ENCODE results near the gene COL9A3. TPM values are rescaled to one million over a fixed set of nuclear protein-coding genes. Genes with fewer than 3 reads are reported as not detected.

COL9A3 gene
- total RNA-seq, 1 donor = 0.43 TPM

- TF ChIP-seq, protein P1, sequence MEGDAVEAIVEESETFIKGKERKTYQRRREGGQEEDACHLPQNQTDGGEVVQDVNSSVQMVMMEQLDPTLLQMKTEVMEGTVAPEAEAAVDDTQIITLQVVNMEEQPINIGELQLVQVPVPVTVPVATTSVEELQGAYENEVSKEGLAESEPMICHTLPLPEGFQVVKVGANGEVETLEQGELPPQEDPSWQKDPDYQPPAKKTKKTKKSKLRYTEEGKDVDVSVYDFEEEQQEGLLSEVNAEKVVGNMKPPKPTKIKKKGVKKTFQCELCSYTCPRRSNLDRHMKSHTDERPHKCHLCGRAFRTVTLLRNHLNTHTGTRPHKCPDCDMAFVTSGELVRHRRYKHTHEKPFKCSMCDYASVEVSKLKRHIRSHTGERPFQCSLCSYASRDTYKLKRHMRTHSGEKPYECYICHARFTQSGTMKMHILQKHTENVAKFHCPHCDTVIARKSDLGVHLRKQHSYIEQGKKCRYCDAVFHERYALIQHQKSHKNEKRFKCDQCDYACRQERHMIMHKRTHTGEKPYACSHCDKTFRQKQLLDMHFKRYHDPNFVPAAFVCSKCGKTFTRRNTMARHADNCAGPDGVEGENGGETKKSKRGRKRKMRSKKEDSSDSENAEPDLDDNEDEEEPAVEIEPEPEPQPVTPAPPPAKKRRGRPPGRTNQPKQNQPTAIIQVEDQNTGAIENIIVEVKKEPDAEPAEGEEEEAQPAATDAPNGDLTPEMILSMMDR (IDR thresholded peaks at IDR 0.05; ENCODE audit: insufficient read depth, low read depth, low read length) = no peak
- H3K4me3 ChIP-seq (ENCODE audit: low read depth, low read length) = no peak overlapping the region
- DNase-seq (ENCODE audit: low read depth) = no peak
These were observed 61.6 kb downstream of the COL9A3 start for GRCh38 chr20:62878244-62879038.

GRCh38 chr20:62879275-62880146 is 62.7 kb downstream of the COL9A3 start:
- no peak for DNase-seq (ENCODE audit: low read depth)
- TF ChIP-seq, protein P1 (IDR thresholded peaks at IDR 0.05; ENCODE audit: insufficient read depth, low read depth, low read length) = no peak
- no peak overlapping the region for H3K4me3 ChIP-seq (ENCODE audit: low read depth, low read length)

DNA sequence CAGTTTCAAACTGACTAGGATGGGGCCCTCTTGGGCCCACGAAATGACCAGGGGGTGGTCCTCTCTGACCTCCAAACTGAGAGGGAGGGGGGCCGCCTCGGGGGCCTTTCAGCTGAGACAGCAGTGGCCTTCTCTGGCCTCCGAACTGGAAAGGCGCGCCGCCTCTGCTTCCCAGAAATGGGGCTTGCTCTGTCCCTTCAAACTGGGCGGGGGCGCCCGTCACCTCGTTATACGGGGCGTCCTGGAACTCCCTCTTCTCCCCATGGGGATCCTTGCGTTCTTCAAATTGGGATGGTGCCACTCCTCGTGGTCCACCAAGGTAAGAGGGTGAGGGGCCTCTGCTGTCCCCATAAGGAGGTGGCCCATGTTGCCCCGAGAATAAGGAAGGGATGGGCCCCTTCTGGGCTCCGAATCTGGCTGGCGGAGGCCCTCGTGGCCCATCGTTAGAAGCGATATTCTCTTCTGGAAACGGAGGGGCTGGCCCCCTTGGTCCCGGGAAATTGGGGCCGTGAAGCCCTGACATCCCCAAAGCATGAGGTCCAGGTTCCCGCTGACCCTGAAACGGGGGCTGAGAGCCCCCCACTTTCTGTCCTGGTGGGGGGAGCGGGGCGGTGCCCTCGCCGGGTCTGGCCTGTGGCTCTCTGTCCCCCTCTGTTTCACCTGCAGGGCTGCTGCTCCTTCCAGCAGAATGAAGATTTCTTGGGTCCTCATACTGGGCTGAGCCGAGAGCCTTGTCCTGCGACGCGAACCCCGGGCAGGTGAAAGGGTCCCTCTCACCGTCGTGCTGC is 63.5 kb downstream of the COL9A3 start:
- TF ChIP-seq, protein P1 (IDR thresholded peaks at IDR 0.05; ENCODE audit: insufficient read depth, low read depth, low read length) = no peak
- no peak for DNase-seq (ENCODE audit: low read depth)
- no peak overlapping the region for H3K4me3 ChIP-seq (ENCODE audit: low read depth, low read length)

DNA sequence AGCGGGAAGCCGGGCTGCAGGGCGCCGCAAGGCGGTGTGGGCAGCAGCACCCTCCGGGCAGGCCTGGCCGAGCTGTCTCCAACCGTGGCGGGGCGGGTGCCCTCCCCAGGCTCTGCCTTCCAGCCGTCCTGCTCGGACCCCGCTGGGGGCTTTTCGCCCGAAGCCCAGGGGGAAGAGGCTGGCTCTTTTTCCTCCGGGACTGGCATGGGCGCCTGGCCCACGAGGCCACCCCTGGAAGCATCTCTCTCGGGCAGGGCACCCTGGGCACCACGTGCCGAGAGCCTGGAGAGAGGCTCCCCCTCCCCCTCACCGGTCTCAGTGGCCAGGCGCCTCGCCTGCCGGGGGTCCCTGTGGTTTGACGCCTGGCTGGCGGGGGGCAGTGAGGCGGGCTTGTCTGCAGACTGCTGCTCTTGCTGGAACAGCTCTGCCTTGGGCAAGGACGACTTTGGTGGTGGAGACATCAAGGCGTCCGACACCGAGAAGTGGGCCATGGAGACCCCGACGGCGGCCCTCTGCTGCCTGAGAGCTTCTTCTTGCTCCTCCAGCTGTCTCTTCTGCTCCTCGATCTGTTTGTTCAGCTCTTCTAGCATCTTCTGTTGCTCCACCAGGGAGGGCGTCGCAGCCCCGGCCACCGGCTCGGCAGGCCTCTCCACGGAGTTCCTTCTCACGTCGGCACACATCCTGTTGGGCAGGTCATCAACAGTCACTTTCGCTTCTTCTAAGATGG is 64.2 kb downstream of the COL9A3 start:
- H3K4me3 ChIP-seq (ENCODE audit: low read depth, low read length) = no peak overlapping the region
- DNase-seq (ENCODE audit: low read depth) = no peak
- TF ChIP-seq, protein P1 (IDR thresholded peaks at IDR 0.05; ENCODE audit: insufficient read depth, low read depth, low read length) = no peak

- TF ChIP-seq, protein P1 (IDR thresholded peaks at IDR 0.05; ENCODE audit: insufficient read depth, low read depth, low read length) = no peak
- H3K4me3 ChIP-seq (ENCODE audit: low read depth, low read length) = no peak overlapping the region
- no peak for DNase-seq (ENCODE audit: low read depth)
These were observed 65.0 kb downstream of the COL9A3 start for GRCh38 chr20:62881662-62882395.
